ENCODE data around the gene LEF1.
A peak's percentile ranks its signal among the peaks of the same experiment; 100 is the strongest.

LEF1 gene

GRCh38 chr4:108152980-108153379 is 15.8 kb downstream of the LEF1 start:
- no peak for DNase-seq (ENCODE audit: low read depth)
- no peak overlapping the region for H3K4me3 ChIP-seq (ENCODE audit: low read depth, low read length)
- TF ChIP-seq CTCF (conservative IDR thresholded peaks at IDR 0.05; ENCODE audit: low read depth, low read length), result no peak

GRCh38 chr4:108149588-108150380 is 18.9 kb downstream of the LEF1 start:
- no peak overlapping the region for H3K4me3 ChIP-seq (ENCODE audit: low read depth, low read length)
- no peak for TF ChIP-seq CTCF (conservative IDR thresholded peaks at IDR 0.05; ENCODE audit: low read depth, low read length)
- DNase-seq (ENCODE audit: low read depth), result peak; percentile 49

GRCh38 chr4:108148316-108148715 is 20.4 kb downstream of the LEF1 start:
- no peak for TF ChIP-seq CTCF (conservative IDR thresholded peaks at IDR 0.05; ENCODE audit: low read depth, low read length)
- H3K4me3 ChIP-seq (ENCODE audit: low read depth, low read length), result no peak overlapping the region
- DNase-seq (ENCODE audit: low read depth), result no peak

- no peak for TF ChIP-seq CTCF (conservative IDR thresholded peaks at IDR 0.05; ENCODE audit: low read depth, low read length)
- DNase-seq (ENCODE audit: low read depth), result no peak
- H3K4me3 ChIP-seq (ENCODE audit: low read depth, low read length), result no peak overlapping the region
These were observed 21.9 kb downstream of the LEF1 start for GRCh38 chr4:108146819-108147218.

GRCh38 chr4:108146336-108146735 is 22.4 kb downstream of the LEF1 start:
- no peak for DNase-seq (ENCODE audit: low read depth)
- no peak overlapping the region for H3K4me3 ChIP-seq (ENCODE audit: low read depth, low read length)
- TF ChIP-seq CTCF (conservative IDR thresholded peaks at IDR 0.05; ENCODE audit: low read depth, low read length), result no peak

- no peak for DNase-seq (ENCODE audit: low read depth)
- H3K4me3 ChIP-seq (ENCODE audit: low read depth, low read length), result no peak overlapping the region
- TF ChIP-seq CTCF (conservative IDR thresholded peaks at IDR 0.05; ENCODE audit: low read depth, low read length), result no peak
These were observed 24.3 kb downstream of the LEF1 start for GRCh38 chr4:108144451-108144850.

GRCh38 chr4:108143515-108143914 is 25.2 kb downstream of the LEF1 start:
- no peak for TF ChIP-seq CTCF (conservative IDR thresholded peaks at IDR 0.05; ENCODE audit: low read depth, low read length)
- DNase-seq (ENCODE audit: low read depth), result no peak
- no peak overlapping the region for H3K4me3 ChIP-seq (ENCODE audit: low read depth, low read length)
